ENCODE results near the gene ELMO1. TPM values are rescaled to one million over a fixed set of nuclear protein-coding genes. Genes with fewer than 3 reads are reported as not detected.

ELMO1 gene
- total and polyA plus RNA-seq, 4 donors = 29.2 to 98.3 (median 86.8) TPM

DNA sequence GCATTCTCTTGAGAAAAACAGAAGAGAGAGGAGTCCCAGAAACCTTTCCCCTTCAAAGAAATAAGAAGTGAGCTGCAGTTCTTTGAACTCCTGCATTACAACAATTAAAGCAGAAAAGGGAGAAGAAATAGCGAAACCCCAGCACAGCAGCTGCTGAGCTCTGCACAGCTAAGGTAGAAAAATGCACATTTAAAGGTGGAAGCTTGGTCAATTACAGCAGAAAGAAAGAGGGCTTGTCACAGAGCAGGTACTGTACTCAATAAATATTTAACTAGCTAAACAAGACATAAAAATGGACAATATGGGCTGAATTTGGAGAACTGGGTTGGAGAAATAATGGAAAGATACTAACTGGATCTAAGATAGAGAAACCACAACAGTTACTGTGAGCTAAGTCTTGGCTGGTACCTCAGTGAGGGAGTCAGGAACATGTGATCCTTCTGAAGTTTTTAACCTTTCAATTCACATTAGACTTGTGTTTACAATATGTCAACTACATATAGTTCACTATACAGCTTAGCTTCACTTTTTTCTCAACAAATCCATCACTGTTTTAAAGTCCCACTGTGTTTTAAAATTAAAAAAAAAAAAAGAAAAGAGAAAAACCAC is 332.5 kb downstream of the ELMO1 start:
- H3K27ac ChIP-seq (ENCODE audit: low read depth, low read length) = no peak overlapping the region
- no peaks in the 10 kb centered on the region for H3K36me3 ChIP-seq (ENCODE audit: control insufficient read depth, insufficient read depth, low read length)
- H3K4me1 ChIP-seq (ENCODE audit: control insufficient read depth, insufficient read depth, low read length) = no peaks in the 10 kb centered on the region
- DNase-seq (ENCODE audit: low read depth in 4 of 6, low spot score in 6 of 6) = no peak
- H3K27me3 ChIP-seq (ENCODE audit: control insufficient read depth, insufficient read depth, low read length) = no peaks in the 10 kb centered on the region
- H3K4me3 ChIP-seq (ENCODE audit: low read depth, low read length) = no peak overlapping the region
- H3K9me3 ChIP-seq (ENCODE audit: control insufficient read depth, insufficient read depth, low read length) = no peaks in the 10 kb centered on the region
- WGBS (ENCODE audit: insufficient coverage) = no CpG with 5 or more reads among the region's 1 CpG

DNA sequence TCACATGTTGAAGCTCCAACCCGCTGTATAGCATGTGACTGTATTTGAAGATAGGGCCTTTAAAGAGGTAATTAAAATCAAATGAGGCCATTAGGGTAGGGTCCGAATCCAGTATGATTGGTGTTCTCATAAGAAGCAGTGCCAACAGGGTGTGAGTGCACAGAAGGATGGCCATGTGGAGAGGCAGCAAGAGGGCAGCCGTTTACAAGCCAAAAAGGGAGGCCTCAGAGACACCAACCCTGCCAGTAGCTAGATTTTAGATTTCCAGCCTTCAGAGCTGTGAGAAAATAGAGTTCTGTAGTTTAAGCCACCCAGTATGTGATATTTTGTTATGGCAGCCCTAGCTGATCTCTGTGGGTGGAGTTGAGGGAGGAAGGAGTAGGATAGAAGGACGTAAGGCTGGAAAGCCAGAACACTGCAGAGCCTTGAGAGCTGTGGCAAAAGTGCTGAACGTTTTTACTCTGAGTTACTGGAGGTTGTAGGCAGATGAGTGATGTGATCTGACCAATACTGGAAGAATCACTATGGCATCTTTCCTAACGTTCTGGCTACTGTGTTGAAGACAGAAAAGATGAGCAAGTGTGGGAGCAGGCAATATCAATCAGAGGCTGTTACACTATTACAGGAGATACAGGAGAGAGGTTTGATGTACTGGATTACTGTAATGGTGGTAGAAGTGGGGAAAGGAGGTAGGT is 334.9 kb downstream of the ELMO1 start:
- H3K27ac ChIP-seq (ENCODE audit: low read depth, low read length) = no peak overlapping the region
- no peak for DNase-seq (ENCODE audit: low read depth in 4 of 6, low spot score in 6 of 6)
- peaks cover 13% of the 10 kb centered on the region for H3K4me1 ChIP-seq (ENCODE audit: control insufficient read depth, insufficient read depth, low read length)
- no peaks in the 10 kb centered on the region for H3K36me3 ChIP-seq (ENCODE audit: control insufficient read depth, insufficient read depth, low read length)
- 82% methylated on average over 6 of the region's 6 CpGs for WGBS (ENCODE audit: insufficient coverage)
- no peaks in the 10 kb centered on the region for H3K27me3 ChIP-seq (ENCODE audit: control insufficient read depth, insufficient read depth, low read length)
- H3K4me3 ChIP-seq (ENCODE audit: low read depth, low read length) = no peak overlapping the region
- H3K9me3 ChIP-seq (ENCODE audit: control insufficient read depth, insufficient read depth, low read length) = no peaks in the 10 kb centered on the region

DNA sequence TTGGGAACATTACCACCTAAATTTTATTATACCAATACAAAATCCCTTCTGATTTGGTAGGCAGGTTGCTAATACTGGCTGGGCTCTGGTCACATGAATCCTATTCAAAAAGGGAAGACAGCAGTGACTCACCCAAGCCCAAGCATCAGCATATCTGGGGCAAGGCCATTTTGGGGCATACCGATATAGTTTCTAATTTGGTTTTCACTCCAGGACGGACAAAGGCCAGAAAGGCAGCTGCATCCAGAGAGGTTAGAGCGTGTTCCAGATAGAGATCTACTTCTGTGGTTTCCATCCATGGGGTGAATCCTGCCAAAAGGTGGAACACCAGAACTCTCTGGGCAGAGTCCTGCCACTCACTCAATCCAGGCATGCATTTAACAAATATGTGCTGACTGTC is 335.8 kb downstream of the ELMO1 start:
- H3K9me3 ChIP-seq (ENCODE audit: control insufficient read depth, insufficient read depth, low read length) = no peaks in the 10 kb centered on the region
- 100% methylated on average over 3 of the region's 3 CpGs for WGBS (ENCODE audit: insufficient coverage)
- H3K36me3 ChIP-seq (ENCODE audit: control insufficient read depth, insufficient read depth, low read length) = no peaks in the 10 kb centered on the region
- peaks cover 13% of the 10 kb centered on the region for H3K4me1 ChIP-seq (ENCODE audit: control insufficient read depth, insufficient read depth, low read length)
- H3K27me3 ChIP-seq (ENCODE audit: control insufficient read depth, insufficient read depth, low read length) = no peaks in the 10 kb centered on the region
- H3K27ac ChIP-seq (ENCODE audit: low read depth, low read length) = no peak overlapping the region
- no peak overlapping the region for H3K4me3 ChIP-seq (ENCODE audit: low read depth, low read length)
- no peak for DNase-seq (ENCODE audit: low read depth in 4 of 6, low spot score in 6 of 6)

DNA sequence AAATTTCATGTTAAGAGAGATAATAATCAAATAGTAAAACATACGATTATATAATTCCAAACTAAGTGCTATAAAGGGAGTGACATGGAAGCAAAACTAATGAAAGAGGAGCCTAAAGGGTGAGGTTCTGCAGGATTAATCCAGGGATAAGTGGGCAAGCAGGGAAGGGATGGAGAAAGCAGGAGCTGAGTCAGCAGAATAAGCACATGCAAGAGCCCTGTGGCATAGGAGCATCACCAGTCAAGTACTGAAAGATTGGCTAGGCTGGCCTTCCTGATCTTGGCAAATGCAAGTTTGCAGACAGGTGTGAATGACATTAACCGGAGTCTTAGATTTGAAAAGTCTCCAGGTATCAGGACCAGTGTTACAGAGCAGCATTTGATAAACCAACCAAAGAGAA is 336.4 kb downstream of the ELMO1 start:
- Histone ChIP-seq H3K4me3 (ENCODE audit: low read depth, low read length) (no peak overlapping the region), H3K27me3 (ENCODE audit: control insufficient read depth, insufficient read depth, low read length) (no peaks in the 10 kb centered on the region), H3K27ac (ENCODE audit: low read depth, low read length) (no peak overlapping the region), H3K36me3 (ENCODE audit: control insufficient read depth, insufficient read depth, low read length) (no peaks in the 10 kb centered on the region), H3K9me3 (ENCODE audit: control insufficient read depth, insufficient read depth, low read length) (no peaks in the 10 kb centered on the region), H3K4me1 (ENCODE audit: control insufficient read depth, insufficient read depth, low read length) (peaks cover 13% of the 10 kb centered on the region)
- no peak for DNase-seq (ENCODE audit: low read depth in 4 of 6, low spot score in 6 of 6)
- WGBS (ENCODE audit: insufficient coverage) = 100% methylated on average over 1 of the region's 2 CpGs

DNA sequence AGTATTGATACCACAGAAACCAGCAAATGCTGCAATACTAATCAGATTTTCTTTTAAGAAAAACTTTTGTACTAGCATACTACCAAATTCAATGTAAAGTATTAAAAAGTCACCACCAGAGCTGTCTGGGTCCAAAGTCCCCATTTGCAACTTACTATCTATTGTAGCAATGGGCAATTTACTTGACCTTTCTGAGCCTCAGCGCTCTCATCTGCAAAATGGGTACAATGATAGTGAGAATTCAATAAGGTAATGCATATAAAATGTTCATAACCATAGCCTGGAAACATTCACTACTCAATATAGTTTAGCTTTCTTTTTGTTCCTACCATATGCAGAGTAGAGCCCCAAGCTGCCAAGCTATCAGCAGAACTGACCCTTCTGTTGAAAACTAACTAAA is 337.2 kb downstream of the ELMO1 start:
- no peak overlapping the region for H3K4me3 ChIP-seq (ENCODE audit: low read depth, low read length)
- H3K9me3 ChIP-seq (ENCODE audit: control insufficient read depth, insufficient read depth, low read length) = no peaks in the 10 kb centered on the region

DNA sequence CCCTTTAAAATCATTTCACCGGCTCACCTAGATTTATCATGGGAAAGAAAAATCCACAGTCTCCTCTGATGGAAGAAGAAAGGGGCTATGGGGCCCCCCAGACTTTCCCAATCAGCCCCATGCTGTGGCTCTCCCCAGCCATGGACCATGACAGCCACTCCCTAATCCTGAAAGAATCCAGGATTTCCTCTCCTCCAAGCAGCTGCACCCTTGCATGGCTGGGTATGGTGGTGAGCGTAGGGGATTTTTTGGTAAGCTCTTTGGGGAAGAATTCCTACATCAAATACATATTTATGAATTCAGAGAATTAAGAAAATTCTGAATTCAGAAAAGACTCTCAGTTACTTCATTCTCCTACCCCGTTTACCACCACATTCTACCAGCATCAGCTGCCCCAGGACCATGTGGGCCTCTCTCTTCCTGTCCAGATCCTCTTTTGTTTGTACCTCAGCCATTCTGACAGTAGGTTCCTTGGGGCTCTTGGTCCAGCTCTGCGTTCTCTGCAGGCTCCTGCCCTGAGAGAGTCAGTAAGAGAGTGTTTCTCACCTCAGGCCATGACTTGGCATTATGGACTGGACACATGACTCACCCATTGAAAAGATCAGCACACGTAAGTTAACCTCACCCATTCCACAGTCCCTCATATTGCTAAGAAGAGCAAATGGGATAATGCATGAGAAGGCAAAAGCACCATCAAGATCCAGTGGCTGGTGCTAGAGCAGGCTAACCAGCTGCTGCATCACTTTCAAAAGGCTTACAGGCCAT is 337.8 kb downstream of the ELMO1 start:
- H3K36me3 ChIP-seq (ENCODE audit: control insufficient read depth, insufficient read depth, low read length) = no peaks in the 10 kb centered on the region
- H3K4me3 ChIP-seq (ENCODE audit: low read depth, low read length) = no peak overlapping the region
- DNase-seq (ENCODE audit: low read depth in 4 of 6, low spot score in 6 of 6) = no peak
- H3K27me3 ChIP-seq (ENCODE audit: control insufficient read depth, insufficient read depth, low read length) = no peaks in the 10 kb centered on the region
- 100% methylated on average over 2 of the region's 5 CpGs for WGBS (ENCODE audit: insufficient coverage)
- no peak overlapping the region for H3K27ac ChIP-seq (ENCODE audit: low read depth, low read length)
- H3K4me1 ChIP-seq (ENCODE audit: control insufficient read depth, insufficient read depth, low read length) = peaks cover 13% of the 10 kb centered on the region
- H3K9me3 ChIP-seq (ENCODE audit: control insufficient read depth, insufficient read depth, low read length) = no peaks in the 10 kb centered on the region

More for the DNA sequence above, 337.2 kb downstream of the ELMO1 start:
- H3K27ac ChIP-seq (ENCODE audit: low read depth, low read length) = no peak overlapping the region
- H3K27me3 ChIP-seq (ENCODE audit: control insufficient read depth, insufficient read depth, low read length) = no peaks in the 10 kb centered on the region
- no peaks in the 10 kb centered on the region for H3K36me3 ChIP-seq (ENCODE audit: control insufficient read depth, insufficient read depth, low read length)
- H3K4me1 ChIP-seq (ENCODE audit: control insufficient read depth, insufficient read depth, low read length) = peaks cover 13% of the 10 kb centered on the region
- DNase-seq (ENCODE audit: low read depth in 4 of 6, low spot score in 6 of 6) = no peak
- no CpG with 5 or more reads among the region's 1 CpG for WGBS (ENCODE audit: insufficient coverage)

DNA sequence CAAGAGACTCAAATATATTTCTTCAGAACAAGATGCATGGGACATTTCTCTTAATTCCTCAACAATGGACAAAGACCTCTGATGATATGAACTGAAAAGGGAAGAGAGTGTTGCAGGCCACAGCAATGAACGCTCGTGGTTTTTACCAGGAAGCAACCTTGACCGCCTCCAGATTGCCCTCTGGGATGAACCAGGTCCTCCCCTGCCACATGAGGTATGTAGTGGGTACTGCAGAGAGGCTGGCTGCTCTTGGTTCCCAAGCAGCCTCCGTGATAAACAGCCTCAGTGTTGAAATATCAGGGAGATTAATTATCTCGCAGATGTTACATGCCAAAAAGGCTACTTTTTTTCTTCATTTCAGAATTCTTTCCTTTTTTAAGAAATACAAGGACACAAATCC is 338.8 kb downstream of the ELMO1 start:
- peaks cover 13% of the 10 kb centered on the region for H3K4me1 ChIP-seq (ENCODE audit: control insufficient read depth, insufficient read depth, low read length)
- H3K9me3 ChIP-seq (ENCODE audit: control insufficient read depth, insufficient read depth, low read length) = no peaks in the 10 kb centered on the region
- H3K27me3 ChIP-seq (ENCODE audit: control insufficient read depth, insufficient read depth, low read length) = no peaks in the 10 kb centered on the region
- no peaks in the 10 kb centered on the region for H3K36me3 ChIP-seq (ENCODE audit: control insufficient read depth, insufficient read depth, low read length)
- no peak overlapping the region for H3K27ac ChIP-seq (ENCODE audit: low read depth, low read length)
- no peak overlapping the region for H3K4me3 ChIP-seq (ENCODE audit: low read depth, low read length)
- WGBS (ENCODE audit: insufficient coverage) = 70% methylated on average over 2 of the region's 5 CpGs
- no peak for DNase-seq (ENCODE audit: low read depth in 4 of 6, low spot score in 6 of 6)

DNA sequence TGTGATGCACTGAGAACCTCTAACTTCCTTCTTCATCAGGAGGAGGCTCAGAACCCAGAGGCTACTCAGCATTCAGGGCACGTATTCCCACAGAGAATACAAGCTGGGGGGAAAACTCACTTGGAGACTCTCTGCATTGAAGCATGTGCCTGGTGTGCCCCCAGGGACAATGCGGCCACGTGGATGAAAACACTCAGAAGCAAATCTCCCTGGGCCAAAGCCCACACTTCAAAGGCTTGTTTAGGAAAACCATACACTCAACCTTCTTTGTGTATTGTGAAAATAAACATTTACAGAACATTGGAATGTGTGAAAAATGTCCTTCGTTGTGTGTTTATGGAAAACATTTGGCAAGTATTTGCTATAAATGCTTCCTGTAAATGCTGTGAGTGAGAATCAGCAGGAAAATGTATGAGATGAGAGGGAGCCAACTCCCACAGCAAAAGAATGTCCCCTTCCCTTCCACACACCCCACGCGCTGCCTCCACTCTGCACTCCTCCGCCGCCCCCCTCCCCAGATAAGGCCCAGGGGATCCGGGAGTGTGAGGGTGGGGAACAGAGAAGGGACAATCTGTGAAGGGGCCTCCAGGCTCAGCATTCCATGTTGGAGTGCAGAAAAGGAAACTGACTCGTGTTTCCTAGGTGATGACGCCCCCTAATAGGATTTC is 339.5 kb downstream of the ELMO1 start:
- H3K27me3 ChIP-seq (ENCODE audit: control insufficient read depth, insufficient read depth, low read length) = no peaks in the 10 kb centered on the region
- H3K27ac ChIP-seq (ENCODE audit: low read depth, low read length) = no peak overlapping the region
- peak in 5 of 6 donors; percentile 40 to 87 (median 50) for DNase-seq (ENCODE audit: low read depth in 4 of 6, low spot score in 6 of 6)
- H3K4me3 ChIP-seq (ENCODE audit: low read depth, low read length) = no peak overlapping the region
- H3K36me3 ChIP-seq (ENCODE audit: control insufficient read depth, insufficient read depth, low read length) = no peaks in the 10 kb centered on the region
- WGBS (ENCODE audit: insufficient coverage) = no CpG with 5 or more reads among the region's 11 CpGs
- no peaks in the 10 kb centered on the region for H3K9me3 ChIP-seq (ENCODE audit: control insufficient read depth, insufficient read depth, low read length)
- peaks cover 13% of the 10 kb centered on the region for H3K4me1 ChIP-seq (ENCODE audit: control insufficient read depth, insufficient read depth, low read length)

DNA sequence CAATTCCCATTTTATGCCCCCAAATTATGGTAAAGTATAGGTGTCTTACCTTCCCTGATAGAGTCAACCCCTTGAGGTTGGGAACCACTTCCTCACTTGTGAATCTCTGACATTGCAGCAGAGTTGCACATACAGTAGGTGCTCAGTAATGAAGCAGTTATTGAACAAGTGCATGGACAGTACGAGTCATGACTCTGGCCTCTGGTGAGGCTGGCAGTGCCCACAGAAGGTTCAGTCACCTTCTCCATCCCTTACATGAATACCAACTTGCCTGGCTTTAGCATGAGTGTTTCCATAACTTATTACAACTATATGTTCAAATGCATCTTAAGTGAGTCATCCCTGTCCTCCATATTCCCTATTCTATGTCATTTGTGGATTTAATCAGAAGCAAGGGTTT is 340.0 kb downstream of the ELMO1 start:
- Histone ChIP-seq H3K27ac (ENCODE audit: low read depth, low read length) (no peak overlapping the region), H3K27me3 (ENCODE audit: control insufficient read depth, insufficient read depth, low read length) (no peaks in the 10 kb centered on the region), H3K36me3 (ENCODE audit: control insufficient read depth, insufficient read depth, low read length) (no peaks in the 10 kb centered on the region), H3K4me1 (ENCODE audit: control insufficient read depth, insufficient read depth, low read length) (peaks cover 13% of the 10 kb centered on the region), H3K9me3 (ENCODE audit: control insufficient read depth, insufficient read depth, low read length) (no peaks in the 10 kb centered on the region), H3K4me3 (ENCODE audit: low read depth, low read length) (no peak overlapping the region)
- DNase-seq (ENCODE audit: low read depth in 4 of 6, low spot score in 6 of 6) = no peak
- no CpG with 5 or more reads among the region's 1 CpG for WGBS (ENCODE audit: insufficient coverage)
